HG03378 (cell line): ENCODE data around the gene ST7.
A peak's percentile ranks its signal among the peaks of the same experiment; 100 is the strongest.
"Not testable (repeated sequence)": the region's sequence is repeated elsewhere in the genome, so short reads cannot be mapped to it uniquely, and the experiment has no call there.

Experiments used
- ATAC-seq: cut with Tn5 transposase; IDR thresholded peaks from one replicate; pipeline ENCODE4 v1.9.1; 2021; ENCODE audit warnings: mild to moderate bottlenecking, moderate library complexity; ENCODE audit not compliant: unreplicated experiment

Gene ST7

GRCh38 chr7:116949941-116950801 is 3.1 kb upstream of the ST7 start:
- no peak for ATAC-seq

- no peak for ATAC-seq
These were observed 2.4 kb upstream of the ST7 start for GRCh38 chr7:116950889-116951351.

- no peak for ATAC-seq
These were observed 1.7 kb upstream of the ST7 start for GRCh38 chr7:116951366-116952292.

- no peak for ATAC-seq
These were observed 498 bp upstream of the ST7 start for GRCh38 chr7:116952635-116953371.

- no peak for ATAC-seq
These were observed 871 bp downstream of the ST7 start for GRCh38 chr7:116953906-116954838.

- ATAC-seq = no peak
These were observed 2.0 kb downstream of the ST7 start for GRCh38 chr7:116955340-116955739.

- peak; percentile 87 for ATAC-seq
These were observed 2.6 kb downstream of the ST7 start for GRCh38 chr7:116955801-116956476.

GRCh38 chr7:116956477-116956804 is 3.1 kb downstream of the ST7 start:
- no peak for ATAC-seq

GRCh38 chr7:116957874-116958273 is 4.6 kb downstream of the ST7 start:
- peak; percentile 46 for ATAC-seq

GRCh38 chr7:116961966-116962673 is 8.8 kb downstream of the ST7 start:
- not testable (repeated sequence) for ATAC-seq

- ATAC-seq = peak; percentile 52
These were observed 9.9 kb downstream of the ST7 start for GRCh38 chr7:116963234-116963633.

- no peak for ATAC-seq
These were observed 13.3 kb downstream of the ST7 start for GRCh38 chr7:116966601-116967000.

GRCh38 chr7:116967254-116967922 is 14.1 kb downstream of the ST7 start:
- ATAC-seq = no peak

GRCh38 chr7:116967983-116968382 is 14.7 kb downstream of the ST7 start:
- ATAC-seq = no peak

GRCh38 chr7:116968631-116969030 is 15.3 kb downstream of the ST7 start:
- no peak for ATAC-seq

GRCh38 chr7:116969371-116969902 is 16.1 kb downstream of the ST7 start:
- no peak for ATAC-seq

GRCh38 chr7:116970238-116970910 is 17.1 kb downstream of the ST7 start:
- peak; percentile 79 for ATAC-seq
